GM12801 (cell line): Measurements from ENCODE around the gene MEOX1.

Source experiments
- CTCF ChIP-seq: IDR thresholded peaks from one replicate; pipeline ENCODE4 v1.5.1; 2011; ENCODE audit warnings: control low read depth; ENCODE audit not compliant: insufficient read length; ENCODE audit errors: extremely low read depth

Gene MEOX1

GRCh38 chr17:43604549-43604948 lies 57.2 kb downstream of the MEOX1 start:
- no peak for TF ChIP-seq CTCF

- TF ChIP-seq CTCF, result no peak
These were observed 58.4 kb downstream of the MEOX1 start for GRCh38 chr17:43603321-43603720.

GRCh38 chr17:43601280-43602039 lies 60.3 kb downstream of the MEOX1 start:
- TF ChIP-seq CTCF, result no peak

GRCh38 chr17:43599835-43600234 lies 61.9 kb downstream of the MEOX1 start:
- TF ChIP-seq CTCF, result no peak

GRCh38 chr17:43599046-43599395 lies 62.7 kb downstream of the MEOX1 start:
- TF ChIP-seq CTCF, result no peak

GRCh38 chr17:43598357-43599045 lies 63.2 kb downstream of the MEOX1 start:
- no peak for TF ChIP-seq CTCF

GRCh38 chr17:43597624-43598356 lies 63.9 kb downstream of the MEOX1 start:
- no peak for TF ChIP-seq CTCF
